GM12891 (cell line): ENCODE measurements around the gene CPNE2.
"Not testable (repeated sequence)": the region's sequence is repeated elsewhere in the genome, so short reads cannot be mapped to it uniquely, and the experiment has no call there.

Experiments used
- DNase-seq: peaks from one replicate; pipeline ENCODE4 v3.0.0; 2011; ENCODE audit warnings: low spot score; ENCODE audit not compliant: insufficient read length
- FAIRE-seq: peaks from 2 replicates; lab custom pipeline; 2011; peaks lifted over from hg19 to GRCh38; lab: Jason Lieb, UNC
- PAX5 ChIP-seq: IDR thresholded peaks from 2 replicates; pipeline ENCODE4 v1.6.1; 2011; ENCODE audit warnings: low read length, moderate library complexity, mild to moderate bottlenecking; ENCODE audit not compliant: insufficient read depth, severe bottlenecking
- POLR2A ChIP-seq: IDR thresholded peaks from 2 replicates; pipeline ENCODE4 v1.6.1; 2011; ENCODE audit warnings: low read depth, low read length, control low read depth
- POLR2AphosphoS5 ChIP-seq: IDR thresholded peaks from 2 replicates; pipeline ENCODE4 v1.6.1; 2011; ENCODE audit warnings: low read depth, low read length, control low read depth
- POU2F2 ChIP-seq: IDR thresholded peaks from 2 replicates; pipeline ENCODE4 v1.6.1; 2011; ENCODE audit warnings: low read depth, mild to moderate bottlenecking, control low read depth, low read length, moderate library complexity
- SPI1 ChIP-seq: IDR thresholded peaks from 2 replicates; pipeline ENCODE4 v1.6.1; 2011; ENCODE audit warnings: low read depth, low read length, control low read depth
- TAF1 ChIP-seq: IDR thresholded peaks from 2 replicates; pipeline ENCODE4 v1.6.1; 2011; ENCODE audit warnings: low read depth, low read length, control low read depth

CPNE2 gene

DNA sequence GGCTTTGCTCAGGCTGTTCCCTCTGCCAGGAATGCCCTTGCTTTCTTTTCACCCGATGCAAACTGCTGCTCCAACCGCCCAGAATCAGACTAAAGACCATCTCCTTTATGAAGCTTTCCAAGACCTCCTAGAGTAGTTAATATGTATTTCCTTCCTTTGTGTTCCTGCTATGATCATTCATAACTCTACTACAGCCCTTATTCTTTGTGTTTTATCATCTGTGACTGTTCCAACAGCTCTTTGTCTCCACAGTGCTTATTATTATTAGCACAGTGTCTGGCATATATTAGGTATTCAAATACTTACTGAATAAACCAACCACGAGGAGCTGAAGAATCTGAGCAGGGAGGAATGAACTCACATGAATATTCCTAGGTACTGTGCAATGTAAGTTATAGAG, 85.8 kb downstream of the CPNE2 start:
- FAIRE-seq (no peak), DNase-seq (no peak)
- TF ChIP-seq POLR2AphosphoS5 (no peak), SPI1 (no peak), PAX5 (no peak), POLR2A (no peak)

DNA sequence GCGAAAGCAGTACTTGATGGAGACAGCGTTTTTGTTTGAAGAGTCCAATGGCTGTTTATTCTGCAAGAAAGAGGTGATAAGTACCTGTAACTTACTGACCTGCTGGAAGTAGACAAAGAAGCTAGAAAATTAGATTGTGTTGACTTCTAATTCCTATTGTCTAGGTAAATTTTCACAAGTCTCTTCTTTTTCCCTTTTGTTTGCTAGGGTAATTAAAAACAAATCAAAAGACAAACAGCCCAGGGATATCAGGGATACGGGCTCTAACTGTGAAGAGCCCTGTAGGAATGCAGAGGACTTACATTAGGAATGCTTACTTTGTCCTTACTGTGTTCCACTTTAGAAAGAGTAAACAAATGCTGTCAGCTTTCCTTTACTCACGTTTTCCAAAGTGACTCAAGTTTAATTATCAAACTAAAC, 86.4 kb downstream of the CPNE2 start:
- FAIRE-seq (no peak), DNase-seq (no peak)
- TF ChIP-seq POLR2AphosphoS5 (no peak), TAF1 (no peak), SPI1 (no peak), PAX5 (no peak), POU2F2 (no peak), POLR2A (no peak)

DNA sequence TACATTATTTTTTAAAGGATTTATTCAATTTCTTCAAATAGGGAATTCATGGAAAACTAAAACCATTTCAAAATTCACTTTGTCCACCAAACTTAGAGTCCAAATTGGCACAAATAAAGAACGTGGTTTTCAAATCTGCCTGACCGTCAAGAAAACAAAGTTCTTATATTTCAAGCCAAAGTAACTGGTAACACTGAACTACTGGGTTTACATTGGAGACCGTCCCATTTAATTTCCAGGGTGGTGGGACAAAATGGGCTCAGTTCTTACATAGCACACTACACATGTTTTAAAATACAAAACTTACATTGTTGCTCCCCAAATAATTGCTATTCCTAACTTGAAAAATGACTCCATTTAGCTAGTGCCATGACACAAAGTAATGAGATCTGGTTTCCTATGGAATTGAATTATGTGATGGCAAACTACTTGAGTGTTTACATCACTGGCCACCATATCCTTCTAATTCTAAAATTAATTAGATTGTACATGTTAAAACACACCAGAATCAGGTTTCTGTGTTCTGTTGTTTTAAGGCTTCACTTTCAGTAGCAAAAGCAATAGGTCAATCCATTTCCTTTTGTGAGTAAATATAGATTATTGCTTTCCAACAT, 86.9 kb downstream of the CPNE2 start:
- FAIRE-seq, result no peak
- TF ChIP-seq SPI1 (no peak), POLR2A (no peak), POLR2AphosphoS5 (no peak), PAX5 (no peak), POU2F2 (no peak), TAF1 (no peak)
- no peak for DNase-seq

DNA sequence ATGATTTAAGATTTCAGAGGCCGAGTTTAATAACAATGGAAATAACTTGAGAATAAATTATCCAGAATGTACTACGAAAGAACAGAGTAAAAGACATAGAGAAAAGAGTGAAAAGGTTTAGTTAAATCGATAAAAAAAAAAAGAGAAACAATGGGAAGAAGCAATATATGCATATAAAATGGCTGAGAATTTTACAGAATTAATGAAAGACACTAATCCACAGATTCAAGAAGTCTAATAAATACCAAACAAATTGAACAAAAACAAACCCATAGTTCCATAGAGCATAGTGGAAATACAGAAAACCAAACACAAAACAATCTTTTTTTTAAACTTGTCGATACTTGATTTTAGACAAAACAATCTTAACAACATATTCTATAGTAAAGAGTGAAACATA, 91.7 kb downstream of the CPNE2 start:
- FAIRE-seq (no peak), DNase-seq (no peak)
- TF ChIP-seq TAF1 (no peak), SPI1 (no peak), POU2F2 (no peak), PAX5 (no peak), POLR2A (no peak), POLR2AphosphoS5 (no peak)

DNA sequence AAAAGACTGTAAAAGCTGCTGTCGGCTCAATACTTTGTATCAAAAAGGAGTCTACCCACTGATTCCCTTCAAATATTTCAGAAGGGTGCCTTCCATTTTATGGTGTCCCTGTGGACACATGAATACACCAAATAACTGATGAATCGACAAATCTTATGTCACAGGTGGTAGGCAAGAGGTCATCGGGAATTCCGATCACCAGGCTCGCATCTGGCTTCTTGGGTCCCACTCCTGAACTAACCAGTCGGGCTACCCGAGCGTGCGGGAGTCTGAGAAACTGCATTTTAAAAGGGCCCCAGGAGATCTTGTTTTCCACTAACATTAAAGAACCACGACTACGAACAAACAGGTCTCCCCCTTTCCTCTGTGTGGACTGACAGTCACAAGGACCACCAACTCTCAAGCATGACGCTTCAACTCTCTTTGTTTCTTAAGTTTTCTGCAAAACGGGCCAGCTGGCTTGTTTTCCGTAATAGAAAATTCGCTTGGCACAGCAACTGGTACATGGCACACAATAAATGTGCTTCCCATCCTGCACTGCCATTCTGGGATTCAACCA, 92.6 kb downstream of the CPNE2 start:
- TF ChIP-seq TAF1 (no peak), POLR2AphosphoS5 (no peak), PAX5 (no peak), SPI1 (no peak), POU2F2 (no peak), POLR2A (no peak)
- no peak for FAIRE-seq
- no peak for DNase-seq

DNA sequence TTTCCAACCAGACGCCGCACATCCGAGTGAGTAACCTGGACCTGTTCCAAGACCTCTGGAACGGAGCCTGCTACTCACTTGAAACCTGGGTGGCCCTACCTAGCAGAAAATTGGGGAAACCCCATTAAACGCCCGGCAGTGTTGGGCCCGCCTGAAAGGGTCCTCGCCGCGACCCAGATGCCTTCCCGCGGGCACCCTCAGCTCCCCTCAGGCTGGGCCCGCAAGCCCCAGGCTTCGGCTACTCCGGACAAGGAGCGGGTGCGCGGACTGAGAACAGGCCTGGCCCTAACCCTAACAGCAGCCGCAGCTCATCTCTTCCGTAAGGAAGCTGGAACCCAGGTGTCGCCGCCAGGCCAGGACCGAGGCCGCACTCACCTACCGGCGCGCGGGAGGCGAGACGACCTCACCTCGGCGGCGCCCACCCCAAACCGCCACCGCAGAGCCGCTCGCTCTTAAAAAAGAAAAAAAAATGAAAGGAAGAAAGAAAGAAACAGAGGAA, 93.1 kb downstream of the CPNE2 start:
- TF ChIP-seq TAF1 (0 out of 2 replicates have a peak, but pooled peaks have one; percentile 15), PAX5 (no peak)
- DNase-seq, result no peak
- FAIRE-seq, result no peak

DNA sequence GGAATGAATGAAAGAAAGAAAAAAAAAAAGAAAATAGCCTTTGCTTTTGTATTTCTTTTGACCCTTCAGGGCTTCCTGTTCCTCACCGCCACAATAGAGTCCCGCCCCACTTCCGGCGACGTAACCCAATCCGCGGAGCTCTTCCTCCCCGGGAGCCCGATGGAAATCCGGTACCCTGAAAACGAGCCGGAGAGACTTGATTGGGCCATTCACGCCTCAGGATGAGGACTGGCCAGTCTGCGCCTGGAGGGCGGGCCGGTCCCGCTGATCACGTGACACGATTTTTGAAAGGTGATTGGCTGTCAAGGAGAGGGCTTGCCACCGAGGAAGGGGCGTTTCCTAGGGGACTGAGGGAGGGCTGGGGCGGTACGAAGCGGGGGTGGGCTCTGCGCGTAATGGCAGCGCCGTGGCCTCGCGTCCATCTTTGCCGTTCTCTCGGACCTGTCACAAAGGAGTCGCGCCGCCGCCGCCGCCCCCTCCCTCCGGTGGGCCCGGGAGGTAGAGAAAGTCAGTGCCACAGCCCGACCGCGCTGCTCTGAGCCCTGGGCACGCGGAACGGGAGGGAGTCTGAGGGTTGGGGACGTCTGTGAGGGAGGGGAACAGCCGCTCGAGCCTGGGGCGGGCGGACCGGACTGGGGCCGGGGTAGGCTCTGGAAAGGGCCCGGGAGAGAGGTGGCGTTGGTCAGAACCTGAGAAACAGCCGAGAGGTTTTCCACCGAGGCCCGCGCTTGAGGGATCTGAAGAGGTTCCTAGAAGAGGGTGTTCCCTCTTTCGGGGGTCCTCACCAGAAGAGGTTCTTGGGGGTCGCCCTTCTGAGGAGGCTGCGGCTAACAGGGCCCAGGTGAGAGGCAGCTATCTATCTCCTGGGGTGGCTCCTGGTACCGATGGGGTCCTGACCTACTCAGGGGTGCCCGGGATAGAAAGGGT, 93.8 kb downstream of the CPNE2 start, which contains the start of the genes PSME3IP1 and RSPRY1:
TSS of gene PSME3IP1 (minus strand) at position 95 of the 927 bp plus-strand sequence. CDS start 12,185 bp downstream, outside the sequence.
TSS of gene RSPRY1 (plus strand) at position 385 of the 927 bp plus-strand sequence. CDS start 18,330 bp downstream, outside the sequence.
- DNase-seq (peak; percentile 97), FAIRE-seq (peak; percentile 98)
- TF ChIP-seq POU2F2, result no peak
- 0 out of 2 replicates have a peak, but pooled peaks have one; percentile 51 for TF ChIP-seq TAF1
- TF ChIP-seq POLR2A, result peak; percentile 72
- peak; percentile 52 for TF ChIP-seq SPI1
- peak; percentile 45 for TF ChIP-seq PAX5
- TF ChIP-seq POLR2AphosphoS5, result peak; percentile 42; the same call in 1 of the 2 replicates

DNA sequence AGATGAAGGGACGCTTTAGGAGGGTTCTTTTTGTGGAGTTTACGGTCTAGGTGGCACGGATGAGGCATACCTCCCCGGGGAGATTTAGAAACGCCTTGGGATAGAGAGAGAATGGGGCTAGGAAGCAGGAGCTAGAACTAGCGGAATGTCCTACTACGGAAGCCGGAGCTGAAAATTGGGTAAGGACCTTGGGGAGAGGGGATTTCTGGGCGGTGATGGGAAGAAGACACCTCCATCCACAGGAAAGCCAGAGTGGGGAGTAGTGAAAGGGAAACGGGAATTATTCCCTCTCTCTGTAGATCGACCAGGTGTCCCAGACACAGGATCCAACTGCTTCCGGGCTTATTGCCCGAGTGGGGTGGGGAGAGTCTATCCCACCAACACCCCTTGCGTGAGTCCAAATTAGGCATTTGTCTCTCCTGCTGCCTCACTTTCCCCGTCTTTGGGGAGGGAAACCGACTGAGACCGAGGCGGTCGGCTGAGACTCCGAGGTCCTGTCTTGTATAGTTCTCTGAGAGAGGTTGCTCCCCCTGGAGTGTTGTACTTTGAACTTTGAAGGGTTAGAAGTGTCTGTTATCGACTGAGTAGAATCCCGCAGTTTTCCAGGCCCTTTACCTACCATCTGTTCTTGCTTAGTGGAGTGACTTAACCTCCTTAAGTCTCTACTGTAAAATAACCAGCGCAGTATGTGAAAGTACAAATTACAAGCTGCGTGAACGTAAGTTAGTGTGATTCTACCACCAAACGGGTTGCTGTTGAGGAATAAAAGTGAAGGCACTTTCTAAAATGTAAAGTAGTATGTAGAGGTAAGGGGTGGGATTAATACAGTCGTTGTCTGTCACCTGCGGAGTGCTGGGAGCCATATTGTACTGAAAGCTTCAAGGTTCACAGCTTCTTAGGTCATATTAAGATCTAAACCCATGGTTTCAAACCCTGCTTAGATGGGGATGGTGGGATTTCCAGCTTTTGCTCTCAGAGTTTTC, 94.8 kb downstream of the CPNE2 start:
- DNase-seq, result no peak
- TF ChIP-seq POU2F2 (peak; percentile 50; the same call in 1 of the 2 replicates), POLR2AphosphoS5 (peak; percentile 52; the same call in 1 of the 2 replicates), PAX5 (no peak), POLR2A (peak; percentile 55; the same call in 1 of the 2 replicates), TAF1 (peak; percentile 80), SPI1 (no peak)
- FAIRE-seq, result peak; percentile 71

DNA sequence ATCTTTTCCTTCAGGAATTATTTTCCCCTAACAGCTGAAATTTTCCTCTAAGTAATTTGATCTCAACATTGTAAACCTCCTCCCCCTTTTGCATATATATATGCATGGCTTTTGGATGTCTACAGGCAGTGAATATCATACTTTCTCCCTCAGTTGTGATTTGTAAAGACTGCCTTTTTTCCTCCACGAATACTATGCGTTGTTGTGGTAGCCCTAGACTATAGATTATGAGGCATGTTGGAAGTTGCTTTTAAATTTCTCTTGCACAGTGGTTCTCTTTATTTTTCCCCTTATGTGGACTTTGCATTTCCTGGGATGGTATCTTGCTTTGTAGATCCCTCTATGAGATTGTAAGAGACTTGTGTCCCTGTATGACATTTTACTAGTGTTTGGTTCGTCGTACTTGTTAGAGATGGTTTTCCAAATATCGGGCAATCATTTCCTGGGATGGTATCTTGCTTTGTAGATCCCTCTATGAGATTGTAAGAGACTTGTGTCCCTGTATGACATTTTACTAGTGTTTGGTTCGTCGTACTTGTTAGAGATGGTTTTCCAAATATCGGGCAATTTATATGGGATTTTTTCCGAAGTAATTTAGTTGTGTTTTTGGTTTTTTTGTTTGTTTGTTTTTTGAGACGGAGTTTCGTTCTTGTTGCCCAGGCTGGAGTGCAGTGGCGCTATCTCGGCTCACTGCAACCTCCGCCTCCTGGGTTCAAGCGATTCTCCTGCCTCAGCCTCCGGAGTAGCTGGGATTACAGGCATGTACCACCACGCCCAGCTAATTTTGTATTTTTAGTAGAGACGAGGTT, 95.7 kb downstream of the CPNE2 start:
- peak; percentile 38 for FAIRE-seq
- not testable (repeated sequence) for DNase-seq
